Thymus (tissue), 11 donors: Measurements from ENCODE around the gene ATP5PO. TPM values are rescaled to one million over a fixed set of nuclear protein-coding genes. Genes with fewer than 3 reads are reported as not detected.

Experiments
- DNase-seq, 9 donors: peaks; one replicate each; pipeline ENCODE4 v3.0.0-alpha.2; 2013; ENCODE audit warnings: low spot score in 9 of 9, low read depth in 6 of 9, missing footprints in 1 of 9
- H3K27ac ChIP-seq, 2 donors: one replicate each; pipeline ENCODE4 v1.5.1; 2013; ENCODE audit warnings: control low read depth in 1 of 2, low read depth in 1 of 2, low read length in 1 of 2, mild to moderate bottlenecking in 1 of 2, moderate library complexity in 1 of 2
- H3K27me3 ChIP-seq, 2 donors: one replicate each; pipeline ENCODE4 v1.5.1; 2013; ENCODE audit warnings: low read length in 1 of 2; ENCODE audit not compliant: control insufficient read depth in 2 of 2, insufficient read depth in 1 of 2
- H3K36me3 ChIP-seq, 2 donors: one replicate each; pipeline ENCODE4 v1.5.1; 2013; ENCODE audit warnings: low read length in 1 of 2, mild to moderate bottlenecking in 1 of 2, moderate library complexity in 1 of 2; ENCODE audit not compliant: control insufficient read depth in 2 of 2, insufficient read depth in 2 of 2
- H3K4me1 ChIP-seq, 2 donors: one replicate each; pipeline ENCODE4 v1.5.1; 2013; ENCODE audit warnings: low read length in 2 of 2; ENCODE audit not compliant: control insufficient read depth in 2 of 2, insufficient read depth in 2 of 2
- H3K4me3 ChIP-seq, 2 donors: one replicate each; pipeline ENCODE4 v1.5.1; 2013; ENCODE audit warnings: low read length in 2 of 2, control low read depth in 1 of 2, mild to moderate bottlenecking in 1 of 2
- H3K9me3 ChIP-seq, 2 donors: one replicate each; pipeline ENCODE4 v1.5.1; 2013; ENCODE audit warnings: low read length in 1 of 2, mild to moderate bottlenecking in 1 of 2; ENCODE audit not compliant: control insufficient read depth in 2 of 2, insufficient read depth in 1 of 2
- WGBS: extraction: QIAGEN DNeasy Blood & Tissue Kit; methylation state at CpG from one replicate; pipeline ENCODE4 v1.1.7; 2013; 5-methylcytosine and 5-hydroxymethylcytosine counted together
- polyA plus RNA-seq: library from polyadenylated mRNA; stranded (reverse); fragments of 200-250 nt; gene quantifications from one replicate; pipeline ENCODE4 v1.2.3, GENCODE V29; 2013
- total RNA-seq: library from RNA; stranded (reverse); fragments of 120-200 nt; gene quantifications from one replicate; pipeline ENCODE4 v1.2.4, GENCODE V29; 2013
- donor health status: healthy.

The ATP5PO gene
- total and polyA plus RNA-seq, 2 donors, result 252 to 294 TPM

GRCh38 chr21:33944185-33944763 is 28.7 kb upstream of the ATP5PO start:
- Histone ChIP-seq H3K27me3 (no peaks in the 10 kb centered on the region), H3K36me3 (peaks cover 9 to 23% of the 10 kb centered on the region in 2 donors), H3K4me1 (peaks cover 25 to 27% of the 10 kb centered on the region in 2 donors), H3K9me3 (no peaks in the 10 kb centered on the region), H3K4me3 (no peak overlapping the region), H3K27ac (no peak overlapping the region)
- DNase-seq, result no peak
- 97% methylated on average over 1 of the region's 1 CpG for WGBS

- peaks cover 9 to 23% of the 10 kb centered on the region in 2 donors for H3K36me3 ChIP-seq
- H3K27ac ChIP-seq, result no peak overlapping the region
- no peak overlapping the region for H3K4me3 ChIP-seq
- H3K9me3 ChIP-seq, result no peaks in the 10 kb centered on the region
- DNase-seq, result no peak
- peaks cover 16 to 18% of the 10 kb centered on the region in 2 donors for H3K4me1 ChIP-seq
- 97% methylated on average over 2 of the region's 2 CpGs for WGBS
- no peaks in the 10 kb centered on the region for H3K27me3 ChIP-seq
These were observed 27.7 kb upstream of the ATP5PO start for GRCh38 chr21:33943293-33943692.

- Histone ChIP-seq H3K27me3 (no peaks in the 10 kb centered on the region), H3K36me3 (peaks cover 9 to 23% of the 10 kb centered on the region in 2 donors), H3K27ac (no peak overlapping the region), H3K4me1 (peaks cover 13 to 17% of the 10 kb centered on the region in 2 donors), H3K4me3 (no peak overlapping the region), H3K9me3 (no peaks in the 10 kb centered on the region)
- DNase-seq, result no peak
These were observed 26.8 kb upstream of the ATP5PO start for GRCh38 chr21:33942426-33942825.

- H3K4me3 ChIP-seq, result no peak overlapping the region
- H3K27me3 ChIP-seq, result no peaks in the 10 kb centered on the region
- H3K9me3 ChIP-seq, result no peaks in the 10 kb centered on the region
- peaks cover 9 to 23% of the 10 kb centered on the region in 2 donors for H3K36me3 ChIP-seq
- DNase-seq, result no peak
- no peak overlapping the region for H3K27ac ChIP-seq
- WGBS, result 99% methylated on average over 5 of the region's 5 CpGs
- peaks cover 17 to 24% of the 10 kb centered on the region in 2 donors for H3K4me1 ChIP-seq
These were observed 25.3 kb upstream of the ATP5PO start for GRCh38 chr21:33940881-33941245.

GRCh38 chr21:33940164-33940880 is 24.7 kb upstream of the ATP5PO start:
- Histone ChIP-seq H3K4me1 (peaks cover 22 to 29% of the 10 kb centered on the region in 2 donors), H3K27ac (no peak overlapping the region), H3K4me3 (no peak overlapping the region), H3K36me3 (peaks cover 9 to 23% of the 10 kb centered on the region in 2 donors), H3K9me3 (no peaks in the 10 kb centered on the region), H3K27me3 (no peaks in the 10 kb centered on the region)
- WGBS, result 82% methylated on average over 15 of the region's 15 CpGs
- no peak for DNase-seq

- Histone ChIP-seq H3K27me3 (no peaks in the 10 kb centered on the region), H3K9me3 (no peaks in the 10 kb centered on the region), H3K27ac (no peak overlapping the region), H3K4me1 (peaks cover 27 to 36% of the 10 kb centered on the region in 2 donors), H3K4me3 (no peak overlapping the region), H3K36me3 (peaks cover 9 to 19% of the 10 kb centered on the region in 2 donors)
- WGBS, result 98% methylated on average over 3 of the region's 3 CpGs
- no peak for DNase-seq
These were observed 23.6 kb upstream of the ATP5PO start for GRCh38 chr21:33939226-33939625.

GRCh38 chr21:33938381-33938780 is 22.8 kb upstream of the ATP5PO start:
- no peak for DNase-seq
- no peak overlapping the region for H3K27ac ChIP-seq
- H3K4me1 ChIP-seq, result peaks cover 32 to 41% of the 10 kb centered on the region in 2 donors
- no peak overlapping the region for H3K4me3 ChIP-seq
- peaks cover 2 to 13% of the 10 kb centered on the region in 2 donors for H3K36me3 ChIP-seq
- no peaks in the 10 kb centered on the region for H3K27me3 ChIP-seq
- 95% methylated on average over 3 of the region's 3 CpGs for WGBS
- no peaks in the 10 kb centered on the region for H3K9me3 ChIP-seq

GRCh38 chr21:33937931-33938339 is 22.3 kb upstream of the ATP5PO start:
- H3K36me3 ChIP-seq, result peaks cover 2 to 8% of the 10 kb centered on the region in 2 donors
- H3K27ac ChIP-seq, result peak overlapping the region; percentile 46 to 89
- no peaks in the 10 kb centered on the region for H3K27me3 ChIP-seq
- peaks cover 36 to 45% of the 10 kb centered on the region in 2 donors for H3K4me1 ChIP-seq
- H3K9me3 ChIP-seq, result no peaks in the 10 kb centered on the region
- H3K4me3 ChIP-seq, result no peak overlapping the region
- DNase-seq, result peak in 1 of 9 donors; percentile 24
- 73% methylated on average over 14 of the region's 14 CpGs for WGBS

- peaks cover 42 to 53% of the 10 kb centered on the region in 2 donors for H3K4me1 ChIP-seq
- H3K27me3 ChIP-seq, result no peaks in the 10 kb centered on the region
- no peak overlapping the region for H3K4me3 ChIP-seq
- WGBS, result 81% methylated on average over 4 of the region's 4 CpGs
- no peaks in the 10 kb centered on the region for H3K9me3 ChIP-seq
- H3K27ac ChIP-seq, result peak overlapping the region; percentile 89 to 92
- H3K36me3 ChIP-seq, result peaks cover 2 to 7% of the 10 kb centered on the region in 2 donors
- peak in 1 of 9 donors; percentile 29 for DNase-seq
These were observed 21.5 kb upstream of the ATP5PO start for GRCh38 chr21:33937146-33937545.
